NCI-H2081 treated with DMSO at 0.1 percent for 48 hours (cell line): ENCODE data around the gene NYAP2.

ENCODE experiments used
- DNase-seq: peaks from one replicate; lab custom pipeline; 2025; lab: John Stamatoyannopoulos, UW

The NYAP2 gene

DNA sequence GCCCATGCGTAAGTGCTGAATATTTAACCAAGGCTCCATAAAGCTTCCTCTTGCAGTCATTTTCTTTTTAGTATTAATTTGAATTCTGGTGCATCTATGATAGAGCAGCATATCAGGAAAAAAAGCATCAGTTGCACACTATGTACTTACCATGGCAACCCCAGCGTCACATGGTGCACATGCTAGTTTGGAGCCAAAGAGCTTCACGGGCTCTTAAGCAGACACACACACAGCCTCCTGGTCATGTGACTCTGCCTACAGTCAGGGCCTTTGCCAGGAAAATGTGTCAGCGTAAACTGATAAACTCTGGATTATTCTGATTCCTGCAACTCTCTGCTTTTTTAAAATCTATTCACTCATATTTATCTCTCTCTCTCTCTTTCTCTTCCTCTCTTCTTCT lies 30.2 kb downstream of the NYAP2 start:
- peak; percentile 58 for DNase-seq

DNA sequence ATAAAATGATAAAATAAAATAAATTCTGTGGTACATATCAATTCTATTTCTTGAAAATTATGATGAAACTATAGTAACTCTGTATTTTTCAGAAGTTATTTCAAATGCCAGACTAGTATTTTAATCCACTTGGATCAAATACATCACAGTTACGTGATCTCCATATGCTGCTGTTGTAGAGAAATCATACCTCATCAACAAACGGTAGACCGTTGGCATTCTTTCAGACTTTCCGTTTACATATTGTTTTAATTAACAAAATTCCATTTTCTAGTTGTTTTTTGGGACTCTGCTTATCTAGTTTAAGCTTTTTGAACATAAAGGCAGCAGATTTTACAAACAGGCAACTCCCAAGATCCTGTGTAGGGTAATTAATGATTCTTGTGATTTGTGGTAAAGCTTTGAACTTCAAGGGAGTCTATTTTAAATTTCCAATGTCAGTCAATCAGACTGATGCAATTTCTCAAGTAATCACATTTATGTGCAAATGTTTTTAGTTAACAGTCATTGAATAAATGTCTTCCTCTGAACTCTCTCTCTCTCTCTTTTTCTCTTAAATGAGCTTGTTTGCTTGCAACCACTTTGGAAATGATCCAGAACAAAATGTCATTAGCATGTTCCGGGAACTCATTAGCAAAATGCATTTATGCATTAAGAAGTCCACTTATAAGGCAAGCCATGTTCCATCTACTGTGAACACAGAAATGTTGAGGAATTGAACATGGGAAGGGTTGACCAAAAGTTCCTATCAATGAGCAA lies 31.8 kb downstream of the NYAP2 start:
- DNase-seq, result no peak

DNA sequence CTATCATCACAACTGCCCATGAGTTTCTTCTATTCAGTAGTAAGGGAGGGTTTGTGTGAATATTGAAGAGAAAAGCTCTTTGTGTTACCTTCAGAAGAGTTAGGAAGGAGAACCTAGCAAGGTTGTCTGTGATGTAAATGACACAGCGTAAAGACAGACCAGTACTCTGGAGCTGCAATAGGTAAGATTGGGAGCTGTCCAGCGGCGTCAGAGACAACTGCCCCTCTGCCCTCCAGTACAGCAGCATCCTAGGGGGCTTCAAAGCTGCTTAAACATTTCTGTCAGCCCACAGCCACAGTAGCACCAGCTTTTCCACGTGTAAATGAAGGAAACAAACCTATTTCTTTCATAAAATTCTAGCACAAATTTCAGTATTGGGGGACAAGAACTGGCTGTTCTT lies 34.5 kb downstream of the NYAP2 start:
- DNase-seq, result no peak

DNA sequence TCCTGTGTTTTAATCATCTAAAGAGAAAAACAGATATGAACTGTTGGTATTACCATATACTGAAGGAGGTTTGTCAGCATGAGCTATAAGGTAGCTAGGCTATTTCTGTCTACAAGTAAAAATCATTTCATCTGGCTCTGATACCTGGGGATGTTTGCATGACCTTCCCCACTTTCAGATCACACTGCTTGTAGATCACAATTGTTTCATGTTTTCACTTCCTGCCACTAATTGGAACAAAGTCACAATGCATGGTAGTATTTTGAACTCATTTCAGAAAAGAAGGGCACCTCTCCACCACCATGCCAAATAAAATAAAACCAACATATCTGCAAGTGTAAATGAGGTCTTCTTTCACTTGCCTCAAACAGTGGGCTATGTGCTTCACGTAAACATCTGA lies 37.8 kb downstream of the NYAP2 start:
- no peak for DNase-seq

DNA sequence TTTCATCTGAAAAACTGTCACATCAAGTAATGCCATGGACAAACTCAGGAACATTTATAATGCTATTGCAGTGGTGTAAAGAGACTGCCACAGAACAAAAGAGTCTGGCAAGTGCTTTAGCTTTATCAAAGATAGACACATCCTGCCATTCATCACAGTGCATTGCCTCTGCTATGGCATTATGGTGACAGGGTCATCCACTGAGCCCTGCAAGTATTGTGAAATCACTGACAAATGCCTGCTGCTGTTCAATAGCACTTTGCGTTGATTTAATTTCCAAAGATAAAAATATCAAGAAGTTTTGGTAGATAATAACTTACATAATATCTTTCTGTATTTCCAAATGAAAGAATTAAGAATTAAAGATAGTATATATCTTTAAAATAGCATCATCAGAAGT lies 38.7 kb downstream of the NYAP2 start:
- DNase-seq, result no peak

DNA sequence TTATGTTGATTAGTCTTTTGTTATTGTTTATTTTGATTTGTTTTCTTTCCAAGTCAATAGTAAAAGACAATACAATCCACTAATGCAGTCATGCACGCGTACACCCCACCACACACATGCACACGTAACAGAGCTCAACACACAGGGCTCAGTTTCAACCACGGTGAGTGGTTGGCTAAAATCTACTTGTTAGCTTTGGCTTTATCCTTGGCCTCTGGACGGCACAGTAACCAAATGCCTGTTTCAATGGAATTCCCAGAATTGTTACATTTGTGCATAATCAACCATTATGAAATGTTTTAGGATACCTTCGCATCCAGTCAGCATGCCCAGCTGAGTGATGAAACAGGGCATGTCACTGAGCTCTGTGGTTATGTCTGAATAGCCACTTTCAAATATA lies 53.2 kb downstream of the NYAP2 start:
- DNase-seq, result no peak

DNA sequence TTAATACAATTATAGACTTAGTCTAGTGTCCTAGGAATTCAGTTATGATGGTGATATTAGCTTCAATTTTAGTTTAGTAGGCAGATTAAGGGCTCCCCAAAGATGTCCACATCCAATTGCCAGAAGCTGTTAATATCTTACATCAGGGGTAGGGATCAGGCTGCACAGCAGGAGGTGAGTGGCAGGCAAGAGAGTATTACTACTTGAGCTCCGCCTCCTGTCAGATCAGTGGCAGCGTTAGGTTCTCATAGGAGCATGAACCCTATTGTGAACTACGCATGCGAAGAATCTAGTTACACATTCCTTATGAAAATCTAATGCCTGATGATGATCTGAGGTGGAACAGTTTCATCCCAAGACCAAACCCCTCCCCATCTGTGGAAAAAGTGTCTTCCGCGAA lies 54.9 kb downstream of the NYAP2 start:
- DNase-seq, result no peak

DNA sequence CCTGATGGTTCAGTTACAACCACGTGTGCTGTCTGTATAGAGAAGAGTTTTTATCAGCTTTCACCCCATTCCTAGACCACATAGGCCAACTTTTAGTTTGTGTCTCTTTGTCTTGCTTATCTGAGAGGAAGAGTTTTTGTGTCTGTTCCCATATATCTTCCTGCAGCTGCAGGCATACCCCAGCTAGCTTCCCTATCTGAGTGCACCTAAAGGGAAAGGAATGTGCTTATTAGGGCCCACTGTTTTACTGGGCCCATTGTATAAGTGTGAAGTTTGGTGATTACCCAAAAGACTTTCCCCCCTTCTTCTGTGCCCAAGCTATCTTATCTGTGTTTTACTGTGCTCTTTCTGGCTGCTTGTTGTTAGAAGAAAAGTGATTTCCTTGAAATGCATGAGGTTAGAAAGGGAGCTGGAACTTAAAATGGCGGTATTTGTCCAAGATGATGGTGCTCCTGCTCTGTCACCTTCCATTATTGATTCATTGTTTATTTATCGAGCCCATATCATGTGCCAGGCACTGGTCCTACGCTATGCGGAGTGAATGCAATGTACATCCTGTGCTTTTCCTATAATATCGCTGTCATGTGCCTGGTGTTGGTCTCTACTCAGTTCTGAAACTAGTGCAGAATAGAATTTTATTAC lies 57.2 kb downstream of the NYAP2 start:
- no peak for DNase-seq

DNA sequence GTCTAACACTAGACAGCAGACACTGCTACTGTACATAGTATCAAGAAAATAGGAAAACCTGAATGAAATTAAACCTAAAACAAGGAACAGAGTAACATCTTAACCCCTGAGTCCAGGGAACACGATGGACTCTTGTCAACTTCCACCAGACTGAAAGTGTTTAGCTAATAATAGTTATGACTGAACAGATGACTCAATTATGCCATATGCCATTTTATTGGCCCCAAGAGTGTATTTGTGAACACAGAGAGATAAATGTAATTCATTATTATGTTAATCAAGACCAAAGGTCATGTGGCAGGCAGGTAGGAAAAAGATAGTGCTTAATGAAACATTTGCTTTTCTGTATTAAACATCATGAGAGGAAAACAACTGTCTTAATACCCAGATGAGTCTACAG lies 58.0 kb downstream of the NYAP2 start:
- no peak for DNase-seq

DNA sequence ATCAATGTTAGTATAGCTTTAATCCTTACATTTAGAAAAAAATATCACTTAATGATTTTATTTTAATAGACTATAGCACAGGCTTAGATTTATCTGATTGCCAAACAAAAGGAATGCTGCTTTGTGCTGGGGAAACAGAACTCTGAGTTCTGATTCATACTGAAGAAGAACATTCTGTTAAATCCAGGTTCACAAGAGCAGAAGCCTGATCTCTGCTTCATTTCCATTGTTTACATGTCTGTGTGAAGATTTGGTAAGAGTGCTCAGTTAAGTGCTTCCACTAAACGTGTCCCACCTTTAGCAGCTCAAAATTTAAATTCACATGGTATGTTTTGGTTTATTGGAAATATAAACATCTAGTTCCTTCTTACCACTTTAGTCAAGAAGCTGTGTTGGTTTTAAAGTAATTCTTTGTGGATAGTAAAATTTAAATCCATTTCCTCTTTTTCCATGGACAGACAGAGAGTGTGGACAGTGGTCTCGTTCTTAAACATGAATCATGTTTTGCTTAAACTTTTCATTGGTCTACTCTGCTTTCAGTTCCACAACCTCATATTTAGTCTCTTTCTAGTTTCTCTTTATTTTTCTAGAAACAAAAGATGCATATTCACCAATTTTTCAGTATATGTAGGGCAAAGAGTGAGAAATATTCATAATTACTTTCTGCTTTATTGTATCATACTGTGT lies 59.1 kb downstream of the NYAP2 start:
- no peak for DNase-seq

DNA sequence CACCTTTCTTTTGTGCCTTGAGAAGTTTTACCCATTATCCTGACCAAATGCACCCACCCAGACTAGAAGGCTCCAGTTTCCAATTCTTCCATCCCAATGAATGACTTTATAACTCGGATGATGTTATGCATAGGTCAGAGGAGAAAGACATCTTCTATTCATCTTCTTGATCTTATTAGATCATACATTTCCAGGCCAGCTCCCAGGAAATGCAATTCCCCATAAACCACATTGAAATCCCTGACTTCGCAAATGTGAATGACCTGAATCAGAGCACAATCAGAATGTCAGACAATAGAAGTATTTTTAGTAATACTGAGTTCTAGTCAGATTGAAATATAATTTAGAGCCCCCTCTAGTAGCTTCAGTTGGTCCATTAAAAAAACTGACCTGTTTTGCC lies 62.9 kb downstream of the NYAP2 start:
- DNase-seq, result no peak

DNA sequence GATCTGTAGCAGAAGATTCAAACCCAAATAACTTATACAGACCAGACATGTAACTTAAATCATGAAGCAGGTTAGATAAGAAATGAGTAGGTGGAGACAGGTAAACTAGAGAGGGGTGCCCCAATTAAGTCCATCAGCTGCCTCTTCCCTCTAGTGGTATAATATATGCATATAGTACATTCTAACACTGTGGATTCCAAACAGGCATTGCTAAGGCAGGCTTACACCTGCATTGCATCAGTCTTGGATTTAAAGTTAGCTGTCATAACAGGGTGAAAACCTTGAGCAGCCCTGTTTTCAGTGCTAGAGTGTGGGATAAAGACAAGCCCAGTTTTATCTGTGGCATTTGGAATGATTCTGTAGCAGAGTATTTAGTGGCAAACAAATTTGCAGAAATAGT lies 63.4 kb downstream of the NYAP2 start:
- no peak for DNase-seq

DNA sequence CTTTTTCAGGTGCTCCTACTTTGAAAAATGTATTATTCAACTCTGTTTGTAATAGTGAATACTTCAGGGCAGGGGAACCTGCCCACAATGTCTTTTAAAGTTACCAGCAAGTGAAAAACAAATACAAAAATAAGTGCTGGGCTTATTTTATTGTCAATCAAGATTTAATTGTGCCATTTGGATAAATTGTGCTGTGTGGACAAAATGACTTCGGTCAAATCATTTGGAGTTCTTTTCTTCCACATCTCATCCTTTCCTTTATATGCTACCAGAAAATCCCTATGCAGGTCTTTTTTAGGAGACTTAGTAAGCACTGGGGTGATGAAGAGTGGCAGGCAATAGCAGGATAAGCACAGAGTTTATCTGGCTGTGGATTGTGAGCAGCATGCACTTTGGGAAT lies 63.9 kb downstream of the NYAP2 start:
- DNase-seq, result no peak

DNA sequence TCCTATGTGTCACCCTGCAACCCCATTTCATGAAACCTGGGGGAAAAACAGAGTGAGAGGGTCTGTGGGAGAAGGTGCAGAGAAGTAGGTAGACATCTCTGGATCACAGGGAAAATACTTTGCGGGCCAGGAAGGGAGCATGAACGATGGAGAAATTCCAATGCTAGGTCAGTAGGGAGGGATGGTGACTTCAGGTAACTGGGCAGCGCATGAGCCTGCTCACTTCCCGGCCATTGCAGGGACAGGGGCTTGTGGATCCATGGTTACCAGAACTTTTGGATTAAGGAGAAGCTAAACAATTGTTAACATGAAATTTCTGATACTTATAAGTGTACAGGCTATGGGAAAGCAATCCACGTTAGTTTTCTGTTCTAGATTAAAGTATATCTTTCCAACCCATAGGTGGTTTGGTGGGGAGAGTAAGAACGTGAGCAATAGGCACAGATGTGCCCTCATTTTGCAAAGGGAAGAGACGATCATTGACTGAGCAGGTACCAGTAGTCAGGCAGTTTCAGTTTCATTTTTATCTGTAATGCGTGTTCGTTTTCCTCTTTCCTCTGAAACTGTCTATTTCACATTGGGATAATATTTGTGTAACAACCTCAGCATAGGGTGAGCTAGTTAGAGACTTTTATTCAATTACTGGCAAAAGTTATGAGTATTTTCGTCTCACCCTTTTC lies 65.0 kb downstream of the NYAP2 start:
- no peak for DNase-seq

DNA sequence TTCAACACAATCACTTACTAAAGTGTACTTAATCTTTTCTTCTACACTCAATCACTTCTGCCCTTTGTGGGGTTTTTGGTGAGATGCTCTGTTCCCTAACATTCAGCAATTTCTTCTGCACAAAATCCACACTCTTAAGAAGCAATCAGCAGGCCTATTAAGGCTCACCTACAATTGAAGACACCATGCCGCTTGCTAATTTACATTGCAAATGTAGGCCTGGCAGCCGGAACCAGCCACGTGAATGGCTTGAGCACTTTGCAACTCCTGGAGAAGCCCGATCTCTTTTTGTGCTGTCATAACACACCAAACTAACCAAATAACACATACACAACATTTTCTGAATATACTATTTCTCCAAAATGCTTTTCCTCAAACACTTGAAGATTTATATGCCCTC lies 66.3 kb downstream of the NYAP2 start:
- no peak for DNase-seq

DNA sequence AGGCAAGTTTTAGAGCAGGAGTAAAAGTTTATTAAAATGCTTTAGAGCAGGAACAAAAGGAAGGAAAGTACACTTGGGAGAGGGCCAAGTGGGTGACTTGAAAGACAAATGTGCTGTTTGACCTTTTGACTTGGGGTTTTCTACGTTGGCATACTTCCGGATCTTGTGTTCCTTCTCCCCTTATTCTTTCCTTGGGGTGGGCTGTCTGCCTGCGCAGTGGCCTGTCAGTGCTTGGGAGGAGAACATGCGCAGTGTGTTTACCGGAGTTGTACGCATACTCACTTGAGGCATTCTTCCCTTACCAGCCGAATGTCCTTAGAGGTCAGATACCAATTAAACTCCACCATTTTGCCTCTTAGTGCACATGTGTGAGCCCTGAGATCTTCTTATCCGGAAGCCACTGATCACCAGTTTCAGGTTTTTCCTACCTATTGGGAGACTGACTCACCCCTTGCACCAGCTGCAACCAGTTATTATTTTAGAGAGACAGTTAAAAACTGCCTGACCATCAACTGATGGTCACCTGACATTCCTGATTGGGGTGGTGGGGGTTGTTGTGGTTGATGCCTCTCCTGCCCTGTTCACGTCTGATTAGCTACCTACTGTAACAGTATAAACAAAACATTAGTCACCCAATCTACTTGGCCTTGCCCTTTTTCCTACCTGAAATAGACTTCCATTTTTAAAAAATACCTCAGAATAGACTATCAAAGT lies 67.5 kb downstream of the NYAP2 start:
- DNase-seq, result no peak

DNA sequence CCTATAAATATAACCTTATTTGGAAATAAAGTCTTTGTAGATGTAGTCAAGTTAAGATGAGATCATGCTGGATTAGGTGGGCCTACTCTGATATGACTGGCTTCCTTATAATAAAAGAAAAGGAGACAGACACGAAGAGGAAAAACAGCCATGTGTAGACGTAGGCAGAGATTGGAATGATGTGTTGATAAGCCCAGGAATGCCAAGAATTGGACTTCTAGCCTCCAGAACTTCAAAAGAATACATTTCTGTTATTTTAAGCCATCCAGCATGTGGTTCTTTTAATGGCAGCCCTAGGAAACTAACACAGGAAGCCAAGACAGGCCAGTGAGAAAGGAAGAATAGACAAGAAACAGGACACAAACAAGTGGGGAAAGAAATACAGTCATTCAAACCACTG lies 68.6 kb downstream of the NYAP2 start:
- DNase-seq, result no peak

DNA sequence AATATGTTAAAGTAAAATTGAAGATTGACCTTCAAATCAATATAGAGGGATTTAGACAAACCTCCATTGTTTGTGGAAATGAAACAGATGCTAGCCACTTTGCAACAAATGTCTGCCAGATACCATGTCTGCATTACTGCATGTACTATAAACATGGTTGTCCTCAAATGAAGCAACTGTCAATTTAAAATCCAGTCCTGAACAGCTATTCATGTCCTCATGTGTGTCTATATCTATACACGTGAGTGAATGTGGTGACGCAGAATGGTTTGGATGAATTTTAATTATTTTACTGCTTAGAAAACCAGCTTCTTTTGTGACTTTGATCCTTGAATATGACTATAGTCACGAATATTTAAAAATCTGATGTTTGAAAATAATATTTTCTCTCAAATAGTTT lies 71.5 kb downstream of the NYAP2 start:
- DNase-seq, result peak; percentile 14

DNA sequence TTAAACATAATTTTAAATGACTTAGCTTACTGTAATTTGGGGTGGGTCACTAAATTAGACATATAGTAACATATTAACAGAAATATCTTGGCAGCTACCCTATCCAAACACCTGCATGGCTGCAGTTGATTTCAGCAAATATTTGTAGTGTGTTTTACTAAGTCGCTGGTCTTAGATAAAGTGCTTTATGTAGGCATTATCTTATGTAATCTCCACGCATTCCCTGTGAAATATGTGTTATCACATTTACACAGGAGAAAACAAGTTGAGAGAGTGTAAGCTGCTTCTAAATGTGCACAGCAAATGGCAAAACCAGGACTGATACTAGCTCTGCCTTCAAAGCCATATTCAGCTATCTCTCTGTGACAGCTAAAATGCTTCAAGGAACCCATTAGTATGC lies 72.0 kb downstream of the NYAP2 start:
- DNase-seq, result no peak

DNA sequence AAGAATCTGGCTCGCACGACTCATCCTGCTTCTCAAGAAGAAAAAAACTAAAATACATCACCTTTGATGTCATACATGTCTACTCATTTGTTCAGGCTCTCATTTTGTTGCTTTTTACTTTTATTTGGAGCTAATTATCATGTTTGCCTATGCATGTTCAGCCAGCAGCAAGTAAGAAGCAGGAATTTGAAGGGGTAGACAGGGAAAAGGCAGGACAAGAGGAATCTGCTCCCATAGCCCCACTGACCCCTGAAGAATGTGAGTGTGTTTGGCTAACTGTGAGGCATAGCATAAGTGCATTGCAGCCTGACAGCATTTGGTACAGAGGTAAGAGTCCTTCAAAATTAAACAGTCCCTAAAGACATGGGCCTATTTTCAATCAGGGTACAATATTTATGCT lies 72.7 kb downstream of the NYAP2 start:
- no peak for DNase-seq

DNA sequence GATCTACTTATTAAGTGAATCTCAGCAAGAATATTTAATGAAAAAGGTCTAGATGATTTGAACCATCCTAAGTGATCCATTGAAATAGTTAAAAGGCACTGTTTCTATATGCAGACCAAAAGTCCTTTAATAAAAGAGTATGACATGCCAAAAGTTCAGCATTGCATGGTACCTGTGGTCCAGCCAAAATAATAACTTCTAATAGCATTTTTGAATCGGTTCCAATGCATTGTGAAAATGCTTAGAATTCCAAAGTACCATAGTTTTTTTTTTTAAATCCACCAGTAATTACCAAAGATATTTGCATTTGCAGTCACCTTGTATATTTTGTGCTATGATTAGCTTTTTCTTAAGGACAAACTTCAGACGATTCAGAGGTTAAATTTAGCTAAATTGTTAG lies 79.9 kb downstream of the NYAP2 start:
- no peak for DNase-seq

DNA sequence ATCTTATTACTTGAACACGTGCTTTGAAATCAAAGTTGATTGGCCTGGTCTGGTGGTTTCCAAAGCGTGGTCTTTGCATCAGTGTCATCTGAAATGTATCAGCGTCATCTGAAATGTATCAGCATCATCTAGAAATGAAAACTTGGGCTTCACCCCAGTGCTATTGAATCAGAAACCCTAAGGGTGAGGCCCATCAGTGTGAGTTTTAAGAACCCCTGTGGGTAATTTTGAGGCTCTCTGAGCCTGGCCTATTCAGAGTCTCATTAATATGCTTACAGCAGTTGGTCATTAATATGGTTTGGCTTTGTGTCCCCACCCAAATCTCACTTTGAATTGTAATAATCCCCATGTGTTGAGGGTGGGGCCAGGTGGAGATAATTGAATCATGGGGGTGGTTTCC lies 85.2 kb downstream of the NYAP2 start:
- no peak for DNase-seq
